Endodermal cell (in vitro differentiated cells): ENCODE data around the gene IP6K1. TPM values are rescaled to one million over a fixed set of nuclear protein-coding genes. Genes with fewer than 3 reads are reported as not detected.

Experiments used
- DNase-seq: peaks from one replicate; pipeline ENCODE4 v3.0.0-alpha.2; 2017
- H3K27ac ChIP-seq: 2 replicates; pipeline ENCODE4 v1.5.1; 2013; ENCODE audit warnings: mild to moderate bottlenecking, low read depth, low read length, moderate library complexity
- H3K27me3 ChIP-seq: 2 replicates; pipeline ENCODE4 v1.6.1; 2013; ENCODE audit warnings: mild to moderate bottlenecking, low read length, moderate library complexity; ENCODE audit not compliant: insufficient read depth, control insufficient read depth, poor library complexity, severe bottlenecking
- H3K36me3 ChIP-seq: 2 replicates; pipeline ENCODE4 v1.7.0; 2013; ENCODE audit warnings: mild to moderate bottlenecking, low read length, moderate library complexity; ENCODE audit not compliant: control insufficient read depth, insufficient read depth
- H3K4me1 ChIP-seq: one replicate; pipeline ENCODE4 v1.7.0; 2013; ENCODE audit warnings: low read length; ENCODE audit not compliant: control insufficient read depth, insufficient read depth
- H3K4me3 ChIP-seq: 2 replicates; pipeline ENCODE4 v1.5.1; 2013; ENCODE audit warnings: mild to moderate bottlenecking, low read length, moderate library complexity
- H3K9ac ChIP-seq: 2 replicates; pipeline ENCODE4 v1.6.1; 2013; ENCODE audit warnings: mild to moderate bottlenecking, low read length, moderate library complexity; ENCODE audit not compliant: poor library complexity, severe bottlenecking; ENCODE audit errors: extremely low read depth
- H3K9me3 ChIP-seq: 2 replicates; pipeline ENCODE4 v1.6.1; 2013; ENCODE audit warnings: mild to moderate bottlenecking, low read length, moderate library complexity; ENCODE audit not compliant: control insufficient read depth
- H3K27ac Mint-ChIP-seq: 2 replicates; pipeline ENCODE4 v1.8.0; 2020; ENCODE audit warnings: mixed read lengths
- H3K27me3 Mint-ChIP-seq: 2 replicates; pipeline ENCODE4 v1.8.0; 2021; ENCODE audit warnings: mild to moderate bottlenecking, mixed read lengths; ENCODE audit not compliant: insufficient read depth
- H3K36me3 Mint-ChIP-seq: 2 replicates; pipeline ENCODE4 v1.8.0; 2020; ENCODE audit warnings: low read depth, mixed read lengths
- H3K4me1 Mint-ChIP-seq: 2 replicates; pipeline ENCODE4 v1.8.0; 2020; ENCODE audit warnings: mixed read lengths
- H3K4me3 Mint-ChIP-seq: 2 replicates; pipeline ENCODE4 v1.8.0; 2020; ENCODE audit warnings: mild to moderate bottlenecking, moderate library complexity, mixed read lengths
- H3K9me3 Mint-ChIP-seq: 2 replicates; pipeline ENCODE4 v1.8.0; 2020; ENCODE audit warnings: mild to moderate bottlenecking, mixed read lengths
- CTCF ChIP-seq: fragments of 200-600 bp; sonication (generic); conservative IDR thresholded peaks from 2 replicates; pipeline ENCODE4 v1.5.0; 2021; ENCODE audit warnings: antibody characterized with exemption, mild to moderate bottlenecking
- WGBS, 2 experiments: methylation state at CpG; one replicate each; pipeline versions ENCODE4 v1.1.5 to v1.1.7; 2013; ENCODE audit warnings: missing lambda C conversion rate in 2 of 2, mixed read lengths in 1 of 2; ENCODE audit not compliant: insufficient coverage in 1 of 2, insufficient read length in 1 of 2; 5-methylcytosine and 5-hydroxymethylcytosine counted together
- total RNA-seq, 2 donors: library from RNA; stranded (reverse); fragmentation: NEBNext Ultra II Directional in 1 of 2; extraction: Animal tissue kit (Norgen Biotek cat#: 25700) in 1 of 2; gene quantifications; 2 replicates in 1 of 2; 3 replicates in 1 of 2; pipeline ENCODE4 v1.2.1, GENCODE V29; 2021

The IP6K1 gene
- total RNA-seq, 2 donors from 2014 or later: 45.8 to 49.8 TPM

GRCh38 chr3:49711489-49711888, 74.9 kb downstream of the IP6K1 start:
- no peak for DNase-seq
- H3K9me3 Mint-ChIP-seq: no peaks in the 10 kb centered on the region
- no peak for TF ChIP-seq CTCF
- H3K27me3 Mint-ChIP-seq: no peaks in the 10 kb centered on the region
- H3K4me1 Mint-ChIP-seq: no peaks in the 10 kb centered on the region
- Histone ChIP-seq H3K27me3 (no peaks in the 10 kb centered on the region), H3K4me1 (no peaks in the 10 kb centered on the region), H3K4me3 (no peak overlapping the region), H3K9me3 (no peaks in the 10 kb centered on the region), H3K36me3 (no peaks in the 10 kb centered on the region), H3K27ac (no peak overlapping the region), H3K9ac (no peak overlapping the region)
- 95 to 97% methylated on average over 5 of the region's 5 CpGs for WGBS, 2 experiments
- H3K27ac Mint-ChIP-seq: no peak overlapping the region
- no peak overlapping the region for H3K4me3 Mint-ChIP-seq
- H3K36me3 Mint-ChIP-seq: peaks cover 23% of the 10 kb centered on the region

DNA sequence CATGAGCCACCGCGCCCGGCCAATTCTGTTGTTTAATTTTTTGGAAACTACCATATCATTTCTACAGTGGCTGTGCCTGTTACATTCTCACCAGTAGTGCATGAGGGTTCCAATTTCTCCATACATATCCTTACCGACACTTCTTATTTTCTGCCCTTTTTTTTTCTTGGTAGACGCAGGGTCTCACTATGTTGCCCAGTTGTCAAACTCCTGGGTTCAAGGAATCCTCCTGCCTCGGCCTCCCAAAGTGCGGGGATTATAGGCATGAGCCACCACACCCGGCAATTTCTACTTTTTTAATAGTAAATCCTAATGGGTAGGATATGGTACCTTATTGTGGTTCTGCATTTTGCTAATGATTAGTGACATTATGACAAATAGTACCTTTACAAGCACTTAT, 76.5 kb downstream of the IP6K1 start:
- Histone ChIP-seq H3K9ac (no peak overlapping the region), H3K9me3 (no peaks in the 10 kb centered on the region), H3K4me3 (no peak overlapping the region), H3K4me1 (no peaks in the 10 kb centered on the region), H3K27me3 (no peaks in the 10 kb centered on the region), H3K27ac (no peak overlapping the region), H3K36me3 (no peaks in the 10 kb centered on the region)
- no peaks in the 10 kb centered on the region for H3K9me3 Mint-ChIP-seq
- H3K27me3 Mint-ChIP-seq: no peaks in the 10 kb centered on the region
- H3K4me1 Mint-ChIP-seq: no peaks in the 10 kb centered on the region
- H3K4me3 Mint-ChIP-seq: no peak overlapping the region
- H3K27ac Mint-ChIP-seq: no peak overlapping the region
- DNase-seq: no peak
- no peak for TF ChIP-seq CTCF
- WGBS, 2 experiments: 94 to 97% methylated on average over 5 to 8 of the region's 8 CpGs
- H3K36me3 Mint-ChIP-seq: peaks cover 11% of the 10 kb centered on the region

DNA sequence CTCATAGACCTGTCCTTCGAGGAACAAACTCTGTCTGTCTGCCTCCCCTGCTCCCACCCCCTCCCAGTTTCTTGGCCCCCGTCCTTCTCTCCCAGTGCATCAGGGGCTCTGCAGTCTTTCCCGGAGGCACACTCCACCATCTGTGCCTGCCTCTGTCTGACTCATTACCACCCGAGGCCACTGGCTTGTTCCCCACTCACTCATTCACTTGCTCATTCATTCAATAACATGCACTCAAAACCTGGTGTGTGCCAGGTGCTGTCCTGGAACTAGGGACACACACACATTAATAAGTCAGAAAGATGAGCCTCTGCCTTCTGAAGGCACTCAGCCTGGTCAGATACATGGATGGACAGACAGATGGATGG, 79.2 kb downstream of the IP6K1 start:
- no peak for DNase-seq
- H3K9ac ChIP-seq: no peak overlapping the region
- TF ChIP-seq CTCF: no peak
- no peak overlapping the region for H3K4me3 ChIP-seq
- Mint-ChIP-seq H3K4me3 (no peak overlapping the region), H3K4me1 (no peaks in the 10 kb centered on the region), H3K27ac (no peak overlapping the region), H3K27me3 (no peaks in the 10 kb centered on the region), H3K36me3 (peaks cover 11% of the 10 kb centered on the region), H3K9me3 (no peaks in the 10 kb centered on the region)
- H3K27ac ChIP-seq: no peak overlapping the region
- no peaks in the 10 kb centered on the region for H3K4me1 ChIP-seq
- H3K27me3 ChIP-seq: no peaks in the 10 kb centered on the region
- H3K9me3 ChIP-seq: no peaks in the 10 kb centered on the region
- H3K36me3 ChIP-seq: peaks cover 5% of the 10 kb centered on the region
- 88 to 91% methylated on average over 4 of the region's 4 CpGs for WGBS, 2 experiments
